SH-SY5Y (cell line): ENCODE results near the gene RIC8A.

Source experiments
- GATA2 ChIP-seq: IDR thresholded peaks from 2 replicates; pipeline ENCODE4 v1.6.1; 2011; ENCODE audit warnings: mild to moderate bottlenecking, low read depth, low read length
- GATA3 ChIP-seq: IDR thresholded peaks from 2 replicates; pipeline ENCODE4 v1.6.1; 2011; ENCODE audit warnings: low read depth, mild to moderate bottlenecking, low read length, moderate library complexity

GRCh38 chr11:198236-198806, 9.2 kb upstream of the RIC8A start:
- TF ChIP-seq GATA2 (no peak), GATA3 (no peak)
